HG03175 (cell line): Measurements from ENCODE around the gene AKR1C2.
"Not testable (repeated sequence)": the region's sequence is repeated elsewhere in the genome, so short reads cannot be mapped to it uniquely, and the experiment has no call there.

Source experiments
- ATAC-seq: cut with Tn5 transposase; IDR thresholded peaks from one replicate; pipeline ENCODE4 v1.9.1; 2021; ENCODE audit warnings: mild to moderate bottlenecking, moderate library complexity; ENCODE audit not compliant: unreplicated experiment

The AKR1C2 gene

GRCh38 chr10:4990217-4990616 lies 13.4 kb downstream of the AKR1C2 start:
- ATAC-seq: no peak

- ATAC-seq: not testable (repeated sequence)
These were observed 15.5 kb downstream of the AKR1C2 start for GRCh38 chr10:4988000-4988641.

GRCh38 chr10:4984971-4985594 lies 18.6 kb downstream of the AKR1C2 start:
- no peak for ATAC-seq

GRCh38 chr10:4984223-4984622 lies 19.4 kb downstream of the AKR1C2 start:
- ATAC-seq: no peak

GRCh38 chr10:4983615-4984216 lies 19.9 kb downstream of the AKR1C2 start:
- no peak for ATAC-seq

GRCh38 chr10:4982764-4983226 lies 20.9 kb downstream of the AKR1C2 start:
- no peak for ATAC-seq

GRCh38 chr10:4981722-4982471 lies 21.8 kb downstream of the AKR1C2 start:
- no peak for ATAC-seq

GRCh38 chr10:4980793-4981192 lies 22.9 kb downstream of the AKR1C2 start:
- ATAC-seq: no peak

- no peak for ATAC-seq
These were observed 24.8 kb downstream of the AKR1C2 start for GRCh38 chr10:4978870-4979269.

- ATAC-seq: no peak
These were observed 26.6 kb downstream of the AKR1C2 start for GRCh38 chr10:4977025-4977424.

- ATAC-seq: not testable (repeated sequence)
These were observed 29.3 kb downstream of the AKR1C2 start for GRCh38 chr10:4974400-4974799.

GRCh38 chr10:4973294-4973693 lies 30.4 kb downstream of the AKR1C2 start:
- ATAC-seq: not testable (repeated sequence)

- not testable (repeated sequence) for ATAC-seq
These were observed 31.1 kb downstream of the AKR1C2 start for GRCh38 chr10:4972369-4973142.

- ATAC-seq: not testable (repeated sequence)
These were observed 33.3 kb downstream of the AKR1C2 start for GRCh38 chr10:4970362-4970761.

GRCh38 chr10:4969289-4969688 lies 34.4 kb downstream of the AKR1C2 start:
- not testable (repeated sequence) for ATAC-seq

GRCh38 chr10:4967189-4967588 lies 36.5 kb downstream of the AKR1C2 start:
- not testable (repeated sequence) for ATAC-seq

- not testable (repeated sequence) for ATAC-seq
These were observed 37.9 kb downstream of the AKR1C2 start for GRCh38 chr10:4965763-4966162.

- not testable (repeated sequence) for ATAC-seq
These were observed 39.9 kb downstream of the AKR1C2 start for GRCh38 chr10:4963815-4964154.

- ATAC-seq: not testable (repeated sequence)
These were observed 40.5 kb downstream of the AKR1C2 start, which contains the start of gene AKR1C1 for GRCh38 chr10:4962876-4963814. AKR1C1 (plus strand) TSS chr10:4963415; CDS start chr10:4963445, 30 bp downstream.
